Endodermal cell (in vitro differentiated cells): ENCODE results near the gene TOM1L2. TPM values are rescaled to one million over a fixed set of nuclear protein-coding genes. Genes with fewer than 3 reads are reported as not detected.

Experiments
- DNase-seq: peaks from one replicate; pipeline ENCODE4 v3.0.0-alpha.2; 2017
- H3K27ac ChIP-seq: 2 replicates; pipeline ENCODE4 v1.5.1; 2013; ENCODE audit warnings: mild to moderate bottlenecking, low read depth, low read length, moderate library complexity
- H3K27me3 ChIP-seq: 2 replicates; pipeline ENCODE4 v1.6.1; 2013; ENCODE audit warnings: mild to moderate bottlenecking, low read length, moderate library complexity; ENCODE audit not compliant: insufficient read depth, control insufficient read depth, poor library complexity, severe bottlenecking
- H3K36me3 ChIP-seq: 2 replicates; pipeline ENCODE4 v1.7.0; 2013; ENCODE audit warnings: mild to moderate bottlenecking, low read length, moderate library complexity; ENCODE audit not compliant: control insufficient read depth, insufficient read depth
- H3K4me1 ChIP-seq: one replicate; pipeline ENCODE4 v1.7.0; 2013; ENCODE audit warnings: low read length; ENCODE audit not compliant: control insufficient read depth, insufficient read depth
- H3K4me3 ChIP-seq: 2 replicates; pipeline ENCODE4 v1.5.1; 2013; ENCODE audit warnings: mild to moderate bottlenecking, low read length, moderate library complexity
- H3K9ac ChIP-seq: 2 replicates; pipeline ENCODE4 v1.6.1; 2013; ENCODE audit warnings: mild to moderate bottlenecking, low read length, moderate library complexity; ENCODE audit not compliant: poor library complexity, severe bottlenecking; ENCODE audit errors: extremely low read depth
- H3K9me3 ChIP-seq: 2 replicates; pipeline ENCODE4 v1.6.1; 2013; ENCODE audit warnings: mild to moderate bottlenecking, low read length, moderate library complexity; ENCODE audit not compliant: control insufficient read depth
- H3K27ac Mint-ChIP-seq: 2 replicates; pipeline ENCODE4 v1.8.0; 2020; ENCODE audit warnings: mixed read lengths
- H3K27me3 Mint-ChIP-seq: 2 replicates; pipeline ENCODE4 v1.8.0; 2021; ENCODE audit warnings: mild to moderate bottlenecking, mixed read lengths; ENCODE audit not compliant: insufficient read depth
- H3K36me3 Mint-ChIP-seq: 2 replicates; pipeline ENCODE4 v1.8.0; 2020; ENCODE audit warnings: low read depth, mixed read lengths
- H3K4me1 Mint-ChIP-seq: 2 replicates; pipeline ENCODE4 v1.8.0; 2020; ENCODE audit warnings: mixed read lengths
- H3K4me3 Mint-ChIP-seq: 2 replicates; pipeline ENCODE4 v1.8.0; 2020; ENCODE audit warnings: mild to moderate bottlenecking, moderate library complexity, mixed read lengths
- H3K9me3 Mint-ChIP-seq: 2 replicates; pipeline ENCODE4 v1.8.0; 2020; ENCODE audit warnings: mild to moderate bottlenecking, mixed read lengths
- WGBS, 2 experiments: methylation state at CpG; one replicate each; pipeline versions ENCODE4 v1.1.5 to v1.1.7; 2013; ENCODE audit warnings: missing lambda C conversion rate in 2 of 2, mixed read lengths in 1 of 2; ENCODE audit not compliant: insufficient coverage in 1 of 2, insufficient read length in 1 of 2; 5-methylcytosine and 5-hydroxymethylcytosine counted together
- total RNA-seq, 2 donors: library from RNA; stranded (reverse); fragmentation: NEBNext Ultra II Directional in 1 of 2; extraction: Animal tissue kit (Norgen Biotek cat#: 25700) in 1 of 2; gene quantifications; 2 replicates in 1 of 2; 3 replicates in 1 of 2; pipeline ENCODE4 v1.2.1, GENCODE V29; 2021
- TF ChIP-seq, protein P1 (sequence below): fragments of 200-600 bp; sonication (generic); conservative IDR thresholded peaks from 2 replicates; pipeline ENCODE4 v1.5.0; 2021; ENCODE audit warnings: antibody characterized with exemption, mild to moderate bottlenecking

The TOM1L2 gene
- total RNA-seq, 2 donors from 2014 or later, result 10.2 to 11.5 TPM

DNA sequence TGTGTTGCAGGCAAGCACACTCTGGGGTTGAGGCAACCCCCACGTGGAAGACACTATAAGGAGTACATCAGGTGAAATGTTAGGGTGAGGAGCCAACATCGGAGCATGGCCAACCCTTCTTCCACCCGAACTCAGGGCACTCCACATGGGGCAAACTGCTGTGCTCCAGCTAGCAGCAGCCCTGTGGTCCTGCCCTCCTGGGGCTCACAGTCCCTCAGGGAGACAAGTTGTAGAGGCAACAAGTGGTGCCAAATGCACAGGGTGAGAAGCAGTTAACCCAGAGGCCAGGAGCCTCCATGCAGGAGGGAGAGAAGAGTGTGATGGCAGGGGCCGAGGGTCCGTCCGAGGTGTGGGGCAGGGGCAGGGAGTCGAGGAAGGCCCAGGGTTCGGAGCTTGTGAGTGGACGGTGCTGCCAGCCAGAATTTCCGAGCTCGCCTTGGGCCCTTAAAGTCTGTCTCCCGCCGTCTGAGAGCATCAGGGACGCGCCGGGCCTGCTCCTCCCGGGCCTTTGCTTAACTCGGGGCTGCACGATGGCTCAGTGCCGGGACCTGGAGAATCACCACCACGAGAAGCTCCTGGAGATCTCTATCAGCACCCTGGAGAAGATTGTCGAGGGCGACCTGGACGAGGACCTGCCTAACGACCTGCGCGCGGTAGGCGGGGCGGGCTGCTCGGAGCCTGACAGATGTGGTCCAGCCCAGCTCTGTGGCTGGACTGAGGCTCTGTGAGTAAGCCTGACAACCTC lies 34.5 kb upstream of the TOM1L2 start:
- Histone ChIP-seq H3K36me3 (peaks cover 66% of the 10 kb centered on the region), H3K27me3 (no peaks in the 10 kb centered on the region), H3K9ac (no peak overlapping the region), H3K4me3 (no peak overlapping the region), H3K9me3 (no peaks in the 10 kb centered on the region), H3K27ac (no peak overlapping the region), H3K4me1 (peaks cover 16% of the 10 kb centered on the region)
- no peaks in the 10 kb centered on the region for H3K9me3 Mint-ChIP-seq
- 94% methylated on average over 17 to 25 of the region's 31 CpGs for WGBS, 2 experiments
- TF ChIP-seq, protein P1, sequence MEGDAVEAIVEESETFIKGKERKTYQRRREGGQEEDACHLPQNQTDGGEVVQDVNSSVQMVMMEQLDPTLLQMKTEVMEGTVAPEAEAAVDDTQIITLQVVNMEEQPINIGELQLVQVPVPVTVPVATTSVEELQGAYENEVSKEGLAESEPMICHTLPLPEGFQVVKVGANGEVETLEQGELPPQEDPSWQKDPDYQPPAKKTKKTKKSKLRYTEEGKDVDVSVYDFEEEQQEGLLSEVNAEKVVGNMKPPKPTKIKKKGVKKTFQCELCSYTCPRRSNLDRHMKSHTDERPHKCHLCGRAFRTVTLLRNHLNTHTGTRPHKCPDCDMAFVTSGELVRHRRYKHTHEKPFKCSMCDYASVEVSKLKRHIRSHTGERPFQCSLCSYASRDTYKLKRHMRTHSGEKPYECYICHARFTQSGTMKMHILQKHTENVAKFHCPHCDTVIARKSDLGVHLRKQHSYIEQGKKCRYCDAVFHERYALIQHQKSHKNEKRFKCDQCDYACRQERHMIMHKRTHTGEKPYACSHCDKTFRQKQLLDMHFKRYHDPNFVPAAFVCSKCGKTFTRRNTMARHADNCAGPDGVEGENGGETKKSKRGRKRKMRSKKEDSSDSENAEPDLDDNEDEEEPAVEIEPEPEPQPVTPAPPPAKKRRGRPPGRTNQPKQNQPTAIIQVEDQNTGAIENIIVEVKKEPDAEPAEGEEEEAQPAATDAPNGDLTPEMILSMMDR, result no peak
- H3K36me3 Mint-ChIP-seq, result peaks cover 32% of the 10 kb centered on the region
- H3K27ac Mint-ChIP-seq, result no peak overlapping the region
- H3K4me1 Mint-ChIP-seq, result peaks cover 13% of the 10 kb centered on the region
- no peak overlapping the region for H3K4me3 Mint-ChIP-seq
- peak; percentile 83 for DNase-seq
- no peaks in the 10 kb centered on the region for H3K27me3 Mint-ChIP-seq

DNA sequence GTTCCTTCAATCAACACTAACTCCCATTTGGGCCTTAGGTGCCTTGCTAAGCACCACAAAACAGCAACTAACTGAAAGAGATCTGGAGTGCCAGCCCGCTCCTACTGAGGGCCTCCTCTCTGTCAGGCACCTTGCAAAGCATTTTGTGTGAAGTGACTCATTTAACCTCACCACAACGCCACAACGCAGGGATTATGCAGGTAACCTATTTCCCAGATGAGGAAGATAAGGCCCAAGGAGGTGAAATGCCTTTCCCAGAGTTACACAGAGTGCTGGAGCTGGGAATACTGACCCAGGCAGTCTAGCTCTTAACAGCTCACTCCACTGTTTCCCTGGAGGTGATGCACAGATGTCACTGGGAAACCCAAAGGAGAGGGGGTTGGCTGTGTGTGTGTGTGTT lies 33.3 kb upstream of the TOM1L2 start:
- DNase-seq, result peak; percentile 56
- Mint-ChIP-seq H3K4me1 (peaks cover 13% of the 10 kb centered on the region), H3K36me3 (peaks cover 23% of the 10 kb centered on the region), H3K9me3 (no peaks in the 10 kb centered on the region), H3K27ac (no peak overlapping the region), H3K27me3 (no peaks in the 10 kb centered on the region), H3K4me3 (no peak overlapping the region)
- H3K36me3 ChIP-seq, result peaks cover 54% of the 10 kb centered on the region
- H3K9me3 ChIP-seq, result no peaks in the 10 kb centered on the region
- H3K9ac ChIP-seq, result no peak overlapping the region
- WGBS, 2 experiments, result 84 to 86% methylated on average over 3 of the region's 3 CpGs
- H3K4me3 ChIP-seq, result no peak overlapping the region
- H3K27ac ChIP-seq, result no peak overlapping the region
- TF ChIP-seq, protein P1, result no peak
- H3K27me3 ChIP-seq, result no peaks in the 10 kb centered on the region
- peaks cover 16% of the 10 kb centered on the region for H3K4me1 ChIP-seq

DNA sequence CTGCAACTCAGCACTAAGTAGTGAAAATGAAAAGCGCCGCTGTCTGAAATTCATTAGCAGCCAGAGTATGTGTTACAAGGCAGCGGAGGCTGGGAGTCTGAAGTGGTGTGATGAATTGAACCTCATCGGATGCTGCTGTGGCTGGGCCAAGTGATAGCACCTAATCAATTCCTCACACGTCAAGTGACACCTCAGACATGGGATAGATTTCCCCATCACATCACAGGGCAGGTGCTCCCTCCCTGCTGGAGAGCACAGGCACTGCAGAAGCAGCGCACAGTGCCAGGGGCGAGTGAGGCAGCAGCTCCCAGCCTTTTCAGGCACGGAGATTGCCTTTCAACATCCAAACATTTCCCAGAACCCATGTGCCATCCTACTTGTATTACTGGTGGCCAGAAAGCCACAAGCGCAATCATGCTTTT lies 32.7 kb upstream of the TOM1L2 start:
- Mint-ChIP-seq H3K27ac (peak overlapping the region; percentile 18), H3K9me3 (no peaks in the 10 kb centered on the region), H3K4me1 (peaks cover 13% of the 10 kb centered on the region), H3K4me3 (no peak overlapping the region), H3K36me3 (peaks cover 18% of the 10 kb centered on the region), H3K27me3 (no peaks in the 10 kb centered on the region)
- no peak overlapping the region for H3K4me3 ChIP-seq
- DNase-seq, result peak; percentile 89
- H3K27me3 ChIP-seq, result no peaks in the 10 kb centered on the region
- no peaks in the 10 kb centered on the region for H3K9me3 ChIP-seq
- H3K4me1 ChIP-seq, result peaks cover 14% of the 10 kb centered on the region
- no peak overlapping the region for H3K27ac ChIP-seq
- TF ChIP-seq, protein P1, result peak; percentile 78
- WGBS, 2 experiments, result 86 to 93% methylated on average over 6 to 9 of the region's 9 CpGs
- H3K36me3 ChIP-seq, result peaks cover 48% of the 10 kb centered on the region
- H3K9ac ChIP-seq, result no peak overlapping the region
